ENCODE results near the gene DTHD1. TPM values are rescaled to one million over a fixed set of nuclear protein-coding genes. Genes with fewer than 3 reads are reported as not detected.

The DTHD1 gene
- total RNA-seq, 2 experiments from 2014 or later, result 0.11 to 0.16 TPM

- CTCF ChIA-PET, result interaction anchor here (4.6 kb wide), 1 partner anchor 158 kb away, joined by 15 read pairs; no protein-coding TSS in a partner anchor
- Histone ChIP-seq H3K4me3 (ENCODE audit: low read length) (peak overlapping the region; percentile 90), H3K4me1 (ENCODE audit: insufficient read depth, low read length) (peaks cover 28% of the 10 kb centered on the region), H3K9me3 (ENCODE audit: control insufficient read depth in 1 of 2, insufficient read depth in 1 of 2, low read length in 2 of 2) (no peaks in the 10 kb centered on the region), H3K27me3 (ENCODE audit: control insufficient read depth in 1 of 2, insufficient read depth in 2 of 2, low read length in 2 of 2) (no peaks in the 10 kb centered on the region), H3K27ac (ENCODE audit: low read depth in 1 of 2, low read length in 2 of 2) (peak overlapping the region; percentile 76 to 93), H3K36me3 (ENCODE audit: insufficient read depth, low read length) (peaks cover 20% of the 10 kb centered on the region)
- POLR2A ChIA-PET, result interaction anchor here (0.7 to 6.3 kb wide), 6 partner anchors 14 to 153 kb away, joined by 3 to 149 read pairs (median 5); no protein-coding TSS in a partner anchor
- Mint-ChIP-seq H3K36me3 (ENCODE audit: low read depth) (peaks cover 46% of the 10 kb centered on the region), H3K4me3 (peak overlapping the region; percentile 99), H3K4me1 (ENCODE audit: low read depth) (peaks cover 71% of the 10 kb centered on the region), H3K9me3 (peaks cover 5% of the 10 kb centered on the region), H3K27ac (peak overlapping the region; percentile 85), H3K27me3 (no peaks in the 10 kb centered on the region)
- peak; percentile 51 for ATAC-seq (ENCODE audit: poor library complexity)
- intact Hi-C loops (cut with DNase I, micrococcal nuclease), result loop anchor here (2.0 to 10.0 kb wide), 6 partner anchors 34 to 156 kb away; no protein-coding TSS in a partner anchor
- no peak for TF ChIP-seq CTCF (IDR thresholded peaks at IDR 0.05)
- DNase-seq, result peak in 3 of 14 experiments; percentile 71 to 84 (median 74)
These were observed 39.6 kb upstream of the DTHD1 start for GRCh38 chr4:36241771-36242170.

GRCh38 chr4:36242629-36243354 lies 38.6 kb upstream of the DTHD1 start:
- peaks cover 10% of the 10 kb centered on the region for H3K36me3 ChIP-seq (ENCODE audit: insufficient read depth, low read length)
- no peaks in the 10 kb centered on the region for H3K27me3 ChIP-seq (ENCODE audit: control insufficient read depth in 1 of 2, insufficient read depth in 2 of 2, low read length in 2 of 2)
- Mint-ChIP-seq H3K9me3 (peaks cover 4% of the 10 kb centered on the region), H3K4me1 (ENCODE audit: low read depth) (peaks cover 63% of the 10 kb centered on the region), H3K36me3 (ENCODE audit: low read depth) (peaks cover 35% of the 10 kb centered on the region), H3K27me3 (no peaks in the 10 kb centered on the region), H3K4me3 (peak overlapping the region; percentile 99), H3K27ac (peak overlapping the region; percentile 85)
- TF ChIP-seq CTCF (IDR thresholded peaks at IDR 0.05), result no peak
- ChIA-PET POLR2A (interaction anchor here (0.8 to 6.3 kb wide), 15 partner anchors 13 to 152 kb away, joined by 3 to 149 read pairs (median 5); no protein-coding TSS in a partner anchor), CTCF (interaction anchor here (1.8 to 4.6 kb wide), 2 partner anchors 47 to 157 kb away, joined by 4 to 15 read pairs; no protein-coding TSS in a partner anchor)
- H3K9me3 ChIP-seq (ENCODE audit: control insufficient read depth in 1 of 2, insufficient read depth in 1 of 2, low read length in 2 of 2), result no peaks in the 10 kb centered on the region
- peak in 2 of 14 experiments; percentile 14 to 35 for DNase-seq
- peaks cover 23% of the 10 kb centered on the region for H3K4me1 ChIP-seq (ENCODE audit: insufficient read depth, low read length)
- intact Hi-C loops (cut with DNase I, micrococcal nuclease), result loop anchor here (2.0 to 10.0 kb wide), 6 partner anchors 35 to 155 kb away; no protein-coding TSS in a partner anchor
- no peak for ATAC-seq (ENCODE audit: poor library complexity)
- peak overlapping the region; percentile 90 for H3K4me3 ChIP-seq (ENCODE audit: low read length)
- H3K27ac ChIP-seq (ENCODE audit: low read depth in 1 of 2, low read length in 2 of 2), result peak overlapping the region; percentile 76 to 93

GRCh38 chr4:36243355-36244256 lies 37.8 kb upstream of the DTHD1 start:
- intact Hi-C loops (cut with DNase I, micrococcal nuclease), result loop anchor here (1.0 to 10.0 kb wide), 7 partner anchors 12 to 154 kb away; no protein-coding TSS in a partner anchor
- Mint-ChIP-seq H3K27ac (peak overlapping the region; percentile 85), H3K4me1 (ENCODE audit: low read depth) (peaks cover 55% of the 10 kb centered on the region), H3K9me3 (no peaks in the 10 kb centered on the region), H3K27me3 (no peaks in the 10 kb centered on the region), H3K4me3 (peak overlapping the region; percentile 99), H3K36me3 (ENCODE audit: low read depth) (peaks cover 27% of the 10 kb centered on the region)
- TF ChIP-seq CTCF (IDR thresholded peaks at IDR 0.05), result no peak
- Histone ChIP-seq H3K36me3 (ENCODE audit: insufficient read depth, low read length) (peaks cover 2% of the 10 kb centered on the region), H3K4me1 (ENCODE audit: insufficient read depth, low read length) (peaks cover 18% of the 10 kb centered on the region), H3K27me3 (ENCODE audit: control insufficient read depth in 1 of 2, insufficient read depth in 2 of 2, low read length in 2 of 2) (no peaks in the 10 kb centered on the region), H3K27ac (ENCODE audit: low read depth in 1 of 2, low read length in 2 of 2) (peak overlapping the region; percentile 76 to 93), H3K9me3 (ENCODE audit: control insufficient read depth in 1 of 2, insufficient read depth in 1 of 2, low read length in 2 of 2) (no peaks in the 10 kb centered on the region), H3K4me3 (ENCODE audit: low read length) (peak overlapping the region; percentile 90)
- ChIA-PET POLR2A (interaction anchor here (0.8 to 6.3 kb wide), 25 partner anchors 8 to 1648 kb away, joined by 3 to 149 read pairs (median 4); partner anchors contain the start of gene DTHD1), CTCF (interaction anchor here (1.0 to 4.6 kb wide), 9 partner anchors 10 to 156 kb away, joined by 3 to 16 read pairs (median 6); no protein-coding TSS in a partner anchor)
- peak; percentile 38 for ATAC-seq (ENCODE audit: poor library complexity)
- peak in 12 of 14 experiments; percentile 0 to 51 (median 20) for DNase-seq
